HG03159 (cell line): Measurements from ENCODE around the gene NEMP1.
A peak's percentile ranks its signal among the peaks of the same experiment; 100 is the strongest.
"Not testable (repeated sequence)": the region's sequence is repeated elsewhere in the genome, so short reads cannot be mapped to it uniquely, and the experiment has no call there.

ENCODE experiments used
- ATAC-seq: cut with Tn5 transposase; IDR thresholded peaks from one replicate; pipeline ENCODE4 v1.9.1; 2021; ENCODE audit warnings: mild to moderate bottlenecking, moderate library complexity; ENCODE audit not compliant: unreplicated experiment

Gene NEMP1

DNA sequence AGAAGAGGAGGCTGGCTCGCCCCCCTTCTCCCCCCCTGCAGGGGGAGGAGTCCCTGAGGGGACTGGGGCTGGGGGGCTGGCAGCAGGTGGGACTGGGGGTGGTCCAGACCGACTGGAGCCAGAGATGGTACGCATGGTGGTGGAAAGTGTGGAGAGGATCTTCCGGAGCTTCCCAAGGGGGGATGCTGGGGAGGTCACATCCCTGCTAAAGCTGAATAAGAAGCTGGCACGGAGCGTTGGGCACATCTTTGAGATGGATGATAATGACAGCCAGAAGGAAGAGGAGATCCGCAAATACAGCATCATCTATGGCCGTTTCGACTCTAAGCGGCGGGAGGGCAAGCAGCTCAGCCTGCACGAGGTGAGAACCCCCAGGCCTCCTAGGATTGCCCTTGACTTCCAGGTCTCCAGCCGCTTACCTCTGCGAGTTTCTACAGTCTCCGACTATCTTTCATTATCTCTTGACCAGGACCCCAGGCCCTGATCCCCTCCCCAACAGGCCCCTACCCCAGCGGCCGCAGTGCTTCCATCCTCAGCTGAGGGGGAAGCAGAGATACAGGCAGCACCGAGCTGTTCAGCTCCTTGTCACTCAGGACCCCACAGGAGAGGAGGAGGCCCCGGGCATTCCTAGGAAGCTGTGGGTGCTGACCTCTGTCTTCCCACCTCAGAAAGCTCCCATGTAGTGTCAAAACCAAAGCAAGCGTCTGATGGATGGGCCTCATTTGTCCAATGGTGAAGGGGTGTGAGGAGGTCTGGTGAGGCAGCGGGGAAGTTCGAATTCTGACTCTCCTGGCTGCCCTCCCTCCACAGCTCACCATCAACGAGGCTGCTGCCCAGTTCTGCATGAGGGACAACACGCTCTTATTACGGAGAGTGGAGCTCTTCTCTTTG is 13.3 kb upstream of the NEMP1 start:
- ATAC-seq: no peak

DNA sequence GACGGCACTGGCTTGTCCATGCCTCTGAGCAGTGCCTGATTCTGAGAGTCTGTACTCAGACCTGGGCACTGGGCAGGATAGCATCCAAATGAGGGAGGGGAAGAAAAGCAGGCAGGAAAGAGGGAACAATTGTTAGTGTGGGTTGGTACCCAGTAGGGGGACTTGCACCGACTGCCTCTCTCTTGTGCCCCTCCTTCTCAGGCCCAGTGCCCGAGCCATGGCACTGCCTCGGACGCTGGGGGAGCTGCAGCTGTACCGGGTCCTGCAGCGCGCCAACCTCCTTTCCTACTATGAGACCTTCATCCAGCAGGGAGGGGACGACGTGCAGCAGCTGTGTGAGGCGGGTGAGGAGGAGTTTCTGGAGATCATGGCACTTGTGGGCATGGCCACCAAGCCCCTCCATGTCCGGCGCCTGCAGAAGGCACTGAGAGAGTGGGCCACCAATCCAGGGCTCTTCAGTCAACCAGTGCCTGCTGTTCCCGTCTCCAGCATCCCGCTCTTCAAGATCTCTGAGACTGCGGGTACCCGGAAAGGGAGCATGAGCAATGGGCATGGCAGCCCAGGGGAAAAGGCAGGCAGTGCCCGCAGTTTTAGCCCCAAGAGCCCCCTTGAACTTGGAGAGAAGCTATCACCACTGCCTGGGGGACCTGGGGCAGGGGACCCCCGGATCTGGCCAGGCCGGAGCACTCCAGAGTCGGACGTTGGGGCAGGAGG is 12.5 kb upstream of the NEMP1 start:
- ATAC-seq: no peak

DNA sequence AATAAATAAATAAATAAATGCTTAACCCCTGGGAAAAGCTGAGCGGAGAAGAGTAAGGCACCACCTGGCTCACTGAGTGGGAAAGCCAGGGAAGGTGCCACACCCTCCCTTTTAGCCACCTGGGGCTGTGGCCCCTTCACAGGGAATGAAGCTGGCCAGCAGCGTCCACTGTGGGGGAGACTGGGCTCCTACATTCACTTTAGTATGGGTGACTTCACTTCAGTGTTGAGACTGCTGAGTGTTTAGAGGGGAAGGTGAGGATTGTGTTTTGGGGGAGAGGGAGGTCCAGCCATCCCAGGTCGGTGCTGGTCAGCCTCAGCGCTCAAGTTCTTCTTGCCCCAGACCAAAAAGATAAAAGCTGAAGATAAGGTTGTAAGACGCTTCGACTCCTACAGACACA is 11.9 kb upstream of the NEMP1 start:
- no peak for ATAC-seq

DNA sequence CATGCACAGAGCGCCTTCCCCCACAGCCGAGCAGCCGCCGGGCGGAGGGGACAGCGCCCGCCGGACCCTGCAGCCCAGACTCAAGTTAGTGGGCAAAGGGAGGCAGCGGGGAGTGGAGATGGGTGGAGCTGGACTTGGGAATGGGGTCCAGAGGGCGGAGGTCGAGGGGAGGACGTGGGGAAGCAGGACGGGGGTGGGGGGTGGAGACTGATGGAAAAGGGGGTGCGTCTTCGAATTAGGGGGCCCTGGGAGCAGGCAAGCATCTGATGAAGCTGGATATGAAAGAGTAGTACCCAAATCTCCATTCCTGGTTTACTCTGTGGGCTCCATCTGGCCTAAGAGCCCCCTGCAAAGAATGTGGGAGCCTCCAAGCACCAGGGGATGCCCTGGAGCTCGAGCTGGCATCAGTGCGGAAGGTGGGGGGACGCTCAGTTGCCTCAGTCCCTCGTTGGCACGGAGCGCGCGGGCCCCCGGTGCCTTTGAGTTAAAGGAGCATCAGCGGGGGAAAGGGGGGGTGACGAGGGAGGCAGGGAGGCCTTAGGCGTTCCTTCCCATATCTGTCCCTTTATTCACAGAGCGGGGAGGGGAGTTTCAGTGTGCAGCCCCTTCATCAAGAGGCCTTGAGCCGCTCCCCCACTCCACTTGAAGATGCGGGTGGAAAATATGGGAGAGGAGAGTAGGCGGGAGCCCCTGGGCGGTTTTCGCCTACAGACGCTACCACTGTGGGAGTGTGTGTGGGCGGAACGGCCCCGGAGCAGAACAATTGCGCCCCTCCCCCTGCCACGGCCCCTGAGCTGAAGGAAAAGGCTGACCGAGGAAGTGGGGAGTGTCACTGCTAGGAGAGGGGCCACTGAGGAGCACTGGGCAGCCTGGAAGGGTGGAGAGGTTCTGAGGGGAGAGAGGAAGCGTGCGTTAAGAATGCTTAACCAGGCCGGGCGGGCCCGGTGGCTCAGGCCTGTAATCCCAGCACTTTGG is 11.0 kb upstream of the NEMP1 start:
- ATAC-seq: no peak

DNA sequence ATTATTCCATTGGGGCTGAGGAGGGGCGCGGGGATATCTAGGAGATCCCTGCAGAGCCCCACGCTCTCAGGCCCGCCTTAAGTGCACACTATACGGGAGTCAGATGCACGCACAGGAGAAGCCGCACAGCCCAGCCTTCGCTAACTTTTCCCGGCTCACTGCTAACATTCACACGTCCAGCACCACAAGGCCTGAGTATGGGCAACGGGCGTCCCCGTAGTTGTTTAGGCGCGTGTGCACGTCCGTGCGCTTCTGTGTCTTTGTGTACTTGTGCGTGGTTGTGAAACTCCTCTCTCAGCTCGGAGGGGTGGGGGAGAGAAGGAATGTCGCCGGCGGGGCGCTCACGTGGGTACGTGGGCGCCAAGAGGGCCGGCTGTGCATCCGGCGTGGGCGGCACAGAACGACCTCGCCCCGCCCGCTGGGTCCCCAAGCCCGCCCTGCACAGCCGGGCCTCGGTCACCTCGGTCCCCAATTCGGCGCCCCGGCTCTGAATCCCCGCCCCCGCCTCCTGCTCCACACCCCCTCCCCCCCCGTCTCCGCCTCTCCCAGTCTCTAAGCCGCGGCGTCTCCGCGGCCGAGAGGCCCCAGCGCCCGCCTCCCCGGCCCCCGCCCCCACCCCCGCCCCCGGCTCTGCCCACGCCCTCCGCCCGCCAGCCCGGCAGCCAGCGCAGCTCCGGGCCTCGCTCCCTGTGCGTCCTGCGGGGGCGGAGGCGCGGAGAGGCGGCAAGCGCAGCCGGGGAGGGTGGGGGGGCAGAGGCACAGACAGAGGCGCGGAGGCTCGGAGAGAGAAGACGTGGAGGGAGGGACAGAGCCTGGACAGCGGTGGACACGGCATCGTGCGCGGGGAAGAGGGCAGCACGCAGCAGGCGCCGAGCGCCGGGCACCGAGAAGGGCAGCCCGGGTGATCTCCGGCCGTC is 10.0 kb upstream of the NEMP1 start, which contains the start of gene NAB2:
Gene NAB2 (plus strand): TSS at position 761 of the 917 bp plus-strand sequence. CDS start 158 bp downstream, outside the sequence.
- peak; percentile 60 for ATAC-seq

DNA sequence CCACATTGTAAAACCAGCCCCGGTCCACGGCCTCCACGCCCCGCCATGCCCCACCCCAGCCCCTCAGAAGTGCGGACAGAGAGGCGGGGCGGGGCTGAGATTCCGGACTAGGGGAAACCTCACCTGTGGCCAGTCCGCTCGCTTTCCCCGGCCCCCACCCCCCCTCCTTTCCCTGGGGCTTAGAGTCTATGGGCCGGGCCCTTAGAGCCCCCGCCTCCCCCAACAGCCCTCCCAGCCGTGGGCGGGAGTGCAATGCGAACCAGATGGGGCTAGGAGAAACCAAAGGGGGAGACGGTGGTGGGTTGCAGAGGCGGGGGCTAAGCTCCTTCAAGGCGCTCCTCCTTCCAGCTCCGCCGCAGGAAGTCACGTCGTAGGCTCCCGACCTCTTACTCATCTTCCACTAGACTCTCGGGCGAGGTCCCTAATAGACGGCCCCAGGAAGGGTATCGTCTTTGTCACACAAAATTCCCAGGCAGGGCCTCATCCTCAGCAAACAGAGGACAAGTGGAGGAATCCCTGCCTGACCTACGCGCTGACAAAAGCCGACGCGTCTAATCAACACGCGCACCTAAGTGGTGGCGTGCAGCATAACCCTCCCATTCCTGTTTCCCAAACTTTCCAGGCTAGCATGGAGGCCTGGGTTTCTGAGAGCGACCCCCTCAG is 9.2 kb upstream of the NEMP1 start:
- ATAC-seq: peak; percentile 34

DNA sequence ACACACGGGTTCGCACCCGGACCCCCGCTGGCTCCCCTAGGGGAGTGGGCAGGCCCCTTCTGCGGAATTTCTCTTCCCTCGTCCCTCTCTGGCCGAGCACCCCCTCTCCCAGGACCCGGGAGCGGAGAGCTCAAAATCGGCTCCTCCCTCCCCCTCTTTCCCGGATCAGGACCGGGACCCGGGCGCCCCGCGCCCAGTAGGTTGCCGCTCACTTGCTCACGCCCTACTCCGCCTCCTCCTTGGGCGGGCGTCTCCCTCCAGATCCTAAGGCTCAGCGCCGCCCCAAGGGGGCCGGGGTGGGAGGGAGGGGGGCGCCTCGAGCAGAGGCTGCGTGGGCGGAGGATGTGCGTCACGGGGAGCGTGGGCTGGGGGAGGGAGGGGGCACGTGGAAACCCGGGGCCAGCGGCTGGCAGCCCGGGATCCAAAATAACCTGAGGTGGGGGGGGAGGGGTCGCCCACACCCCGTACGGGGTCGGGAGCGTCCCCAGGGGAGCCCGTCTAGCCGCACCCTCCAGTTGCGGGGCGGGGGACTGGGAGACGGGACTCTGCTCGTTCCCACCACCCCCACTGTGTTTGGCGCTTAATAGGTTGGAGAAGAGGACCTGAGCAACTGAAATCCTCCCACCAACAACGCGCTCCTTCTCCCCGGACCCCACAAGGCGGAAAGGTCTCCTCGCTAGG is 8.6 kb upstream of the NEMP1 start:
- ATAC-seq: peak; percentile 26

DNA sequence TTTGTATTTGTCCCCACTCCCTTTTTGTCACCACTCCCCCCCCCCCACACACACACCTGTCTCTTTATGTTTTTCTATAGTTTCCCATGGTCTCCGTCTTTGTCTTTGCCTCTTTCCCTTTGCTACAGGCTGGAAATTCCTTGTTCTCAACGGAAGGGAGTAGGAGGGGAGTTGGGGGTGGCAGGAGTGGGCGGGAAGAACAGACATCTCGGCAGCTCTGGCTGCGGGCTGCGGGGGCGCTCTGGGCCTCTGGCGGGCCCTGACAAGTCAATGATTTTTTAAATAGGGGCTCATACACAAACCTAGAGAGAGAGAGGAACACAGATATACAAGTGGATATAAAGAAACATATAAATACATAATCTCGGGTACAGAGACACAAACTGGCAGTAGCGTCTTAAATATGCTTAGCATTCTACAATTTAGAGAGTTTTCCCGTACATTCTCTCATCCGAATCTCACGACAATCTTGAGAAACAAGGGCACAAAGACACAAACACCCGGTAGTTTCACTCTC is 8.0 kb upstream of the NEMP1 start:
- ATAC-seq: no peak

DNA sequence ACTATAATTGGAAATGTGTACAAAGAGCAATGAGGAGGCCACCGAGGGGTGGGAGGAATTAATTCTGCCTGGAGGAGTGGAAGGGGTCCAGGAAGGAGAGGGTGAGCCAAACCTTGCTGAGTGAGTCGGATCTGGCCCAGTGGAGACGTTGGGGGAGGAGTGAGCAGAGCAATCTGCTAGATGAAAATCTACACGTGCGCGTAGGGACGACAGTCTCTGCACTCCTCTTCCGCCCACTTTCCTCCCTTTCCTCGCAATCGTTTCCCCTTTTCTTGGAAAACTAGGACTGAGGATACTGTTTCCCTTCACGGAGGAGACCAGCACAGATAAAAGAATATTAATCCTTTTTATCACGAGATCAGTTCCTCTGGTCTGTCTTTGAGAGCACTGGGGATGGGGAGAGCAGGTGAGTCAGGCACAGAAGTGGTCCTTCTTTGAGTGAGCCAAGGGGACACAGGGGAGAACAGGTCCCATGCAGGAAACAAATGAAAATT is 7.5 kb upstream of the NEMP1 start:
- ATAC-seq: no peak

DNA sequence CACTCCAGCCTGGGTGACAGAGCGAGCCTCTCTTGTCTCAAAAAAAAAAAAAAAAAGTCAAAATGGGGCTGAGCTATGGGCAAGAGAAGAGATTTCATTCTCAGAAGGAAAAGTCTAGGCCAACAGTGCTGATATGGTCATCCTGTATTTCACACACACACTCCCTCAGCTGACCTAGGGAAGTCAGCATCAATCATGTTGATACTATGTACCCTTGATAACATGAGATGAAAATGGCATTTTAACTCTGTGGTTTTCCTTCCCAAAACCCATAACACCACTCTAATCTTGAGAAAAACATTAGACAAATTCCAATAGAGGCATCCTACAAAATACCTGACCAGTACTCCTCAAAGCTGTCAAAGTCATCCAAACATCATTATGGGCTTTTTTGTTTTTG is 2.3 kb upstream of the NEMP1 start:
- ATAC-seq: no peak

DNA sequence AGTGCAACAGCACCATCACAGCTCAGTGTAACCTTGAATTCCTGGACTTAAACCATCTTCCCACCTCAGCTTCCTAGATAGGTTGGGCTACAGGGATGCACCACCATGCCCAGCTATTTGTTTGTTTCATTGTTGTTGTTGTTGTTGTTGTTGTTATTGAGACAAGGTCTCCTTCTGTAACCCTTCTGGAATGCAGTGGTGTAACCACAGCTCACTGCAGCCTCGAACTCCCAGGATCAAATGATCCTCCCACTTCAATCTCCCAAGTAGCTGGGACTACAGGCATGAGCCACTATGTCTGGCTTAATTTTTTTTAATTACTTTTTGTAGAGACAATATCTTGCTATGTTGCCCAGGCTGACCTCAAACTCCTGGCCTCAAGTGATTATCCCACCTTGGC is 1.2 kb upstream of the NEMP1 start:
- ATAC-seq: no peak

DNA sequence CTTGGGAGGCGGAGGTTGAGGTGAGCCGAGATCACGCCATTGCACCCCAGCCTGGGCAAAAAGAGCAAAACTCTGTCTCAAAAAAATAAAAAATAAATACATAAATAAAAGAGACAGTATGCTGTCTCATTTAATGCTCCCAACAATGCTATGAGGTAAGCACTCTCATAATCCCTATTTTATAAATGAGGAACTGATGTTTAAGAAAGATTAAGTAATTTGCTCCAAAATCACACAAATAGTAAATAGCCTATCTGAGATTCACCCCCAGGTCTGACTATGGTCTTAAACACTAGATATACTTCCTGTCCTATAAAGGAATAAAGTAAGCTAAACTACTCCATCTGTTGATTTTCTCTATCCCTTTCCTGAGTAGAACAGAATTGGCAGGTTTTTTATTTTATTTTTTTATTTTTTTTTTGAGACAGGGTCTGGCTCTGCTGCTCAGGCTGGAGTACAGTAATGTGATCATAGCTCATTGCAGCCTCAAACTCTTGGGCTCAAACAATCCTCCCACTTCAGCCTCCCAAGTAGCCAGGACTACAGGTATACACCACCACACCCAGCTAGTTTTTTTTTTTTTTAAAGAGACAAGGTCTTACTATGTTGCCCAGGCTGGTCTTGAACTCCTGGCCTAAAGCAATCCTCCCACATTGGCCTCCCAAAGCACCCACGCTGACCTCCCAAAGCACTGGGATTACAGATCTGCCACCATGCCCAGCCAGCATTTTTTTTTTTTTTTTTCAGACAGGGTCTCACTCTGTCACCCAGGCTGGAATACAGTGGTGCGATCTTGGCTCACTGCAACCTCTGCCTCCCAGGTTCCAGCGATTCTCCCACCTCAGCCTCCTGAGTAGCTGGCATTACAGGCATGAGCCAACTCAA is 4.8 kb downstream of the NEMP1 start:
- ATAC-seq: not testable (repeated sequence)

DNA sequence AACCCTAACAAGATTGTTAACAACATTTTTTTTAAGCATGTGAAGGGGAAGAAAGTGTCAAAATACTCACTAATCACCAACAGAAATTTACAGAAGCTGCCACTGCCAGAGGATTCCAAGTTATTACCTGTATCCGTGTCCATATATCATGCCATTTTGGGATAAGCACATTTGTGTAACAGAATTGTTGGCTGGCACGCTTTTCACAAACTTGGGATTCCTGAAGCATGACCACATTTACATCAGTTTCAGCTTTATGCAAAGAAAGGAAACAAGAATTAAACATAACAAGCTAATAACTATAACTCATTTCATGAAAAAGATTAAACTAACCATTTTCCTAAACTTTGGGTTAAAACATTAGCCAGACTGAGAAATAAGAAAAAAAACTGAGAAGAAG is 5.9 kb downstream of the NEMP1 start:
- ATAC-seq: no peak

DNA sequence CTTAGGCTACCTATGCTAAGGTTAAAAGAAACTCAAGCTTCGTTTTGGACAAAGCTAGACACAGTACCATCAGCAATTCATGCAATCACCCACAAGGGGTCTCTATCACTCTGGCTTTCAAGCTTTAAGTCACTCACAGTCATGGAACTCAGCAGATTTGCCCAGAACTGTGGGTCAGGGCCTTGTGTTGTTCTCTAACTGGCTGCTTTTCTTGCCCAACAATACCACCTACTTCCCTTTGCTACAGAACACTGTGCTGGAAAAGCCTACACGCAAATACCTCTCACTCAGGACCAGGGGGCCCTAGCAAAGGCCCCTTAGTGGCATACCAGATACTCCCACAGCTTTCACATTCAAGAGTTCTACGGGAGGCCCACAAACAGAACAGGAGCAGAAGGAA is 9.1 kb downstream of the NEMP1 start:
- ATAC-seq: peak; percentile 85

DNA sequence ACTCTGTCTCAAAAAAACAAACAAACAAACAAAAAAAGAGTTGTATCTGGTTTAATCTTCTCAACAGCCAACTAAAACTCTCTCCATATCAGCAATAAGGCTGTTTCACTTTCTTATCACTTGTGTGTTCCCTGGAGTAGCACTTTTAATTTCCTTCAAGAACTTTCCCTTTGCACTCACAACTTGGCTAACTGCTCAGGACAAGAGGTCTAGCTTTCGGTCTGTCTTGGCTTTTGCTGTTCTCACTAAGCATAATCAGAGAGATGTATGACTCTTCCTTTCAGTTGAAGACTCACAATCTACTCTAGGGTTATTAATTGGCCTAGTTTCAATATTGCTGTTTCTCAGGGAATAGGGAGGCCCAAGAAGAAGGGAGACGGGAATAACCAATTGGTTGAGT is 12.3 kb downstream of the NEMP1 start:
- no peak for ATAC-seq

DNA sequence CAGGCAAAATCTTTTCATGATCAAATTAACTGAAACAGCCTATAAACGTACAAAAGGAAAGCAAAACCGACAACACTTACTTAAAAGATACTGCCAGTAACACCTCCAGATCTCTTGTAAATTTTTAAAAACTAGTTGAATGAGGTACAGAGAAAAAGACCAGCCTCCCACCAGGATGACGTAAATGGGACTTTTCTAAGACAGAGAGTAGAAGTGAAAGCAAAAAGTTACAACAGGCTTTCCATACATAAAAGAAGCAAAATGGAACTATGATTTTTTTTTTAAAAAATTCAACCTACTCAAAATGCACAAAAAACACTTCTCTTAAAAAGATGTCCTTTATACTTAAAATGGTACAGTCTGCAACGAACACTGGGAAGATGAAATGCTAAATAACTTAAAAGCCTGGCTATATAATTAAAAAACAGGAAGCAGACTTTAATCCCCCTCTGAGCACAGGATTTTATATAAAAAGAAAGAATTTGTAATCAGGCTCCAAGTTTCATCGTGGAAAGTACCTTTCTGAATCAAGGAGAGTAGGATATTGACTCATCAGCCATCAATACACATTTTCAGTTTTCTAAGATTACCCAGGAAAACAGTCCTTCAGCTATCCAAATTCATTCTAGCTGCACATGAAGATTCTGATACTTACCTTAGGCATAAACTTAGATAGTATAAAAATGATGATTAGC is 14.5 kb downstream of the NEMP1 start:
- peak; percentile 77 for ATAC-seq

DNA sequence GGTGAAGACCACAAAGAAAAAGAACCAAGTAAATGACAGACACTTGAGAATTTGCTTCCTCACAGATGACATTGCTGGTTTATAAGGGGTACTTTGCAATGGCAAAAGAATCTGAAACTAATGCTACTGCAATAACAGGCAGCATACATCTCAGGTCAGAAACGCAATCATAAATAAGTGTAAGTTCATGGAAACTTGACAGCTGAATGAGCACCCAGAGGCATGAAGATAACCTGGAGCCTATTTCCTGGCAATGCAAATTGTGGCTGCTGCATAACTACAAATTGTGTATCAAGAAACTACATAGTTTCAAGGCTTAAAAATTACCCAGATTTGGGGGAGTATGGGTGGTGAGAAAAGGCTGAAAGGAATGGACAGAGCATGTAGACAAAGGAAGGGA is 20.1 kb downstream of the NEMP1 start:
- peak; percentile 60 for ATAC-seq
